Fibroblast of skin of scalp (primary cell): ENCODE results near the gene NET1. TPM values are rescaled to one million over a fixed set of nuclear protein-coding genes. Genes with fewer than 3 reads are reported as not detected.
A peak's percentile ranks its signal among the peaks of the same experiment; 100 is the strongest.
"Not testable (repeated sequence)": the region's sequence is repeated elsewhere in the genome, so short reads cannot be mapped to it uniquely, and the experiment has no call there.

ENCODE experiments used
- DNase-seq: peaks from one replicate; pipeline ENCODE4 v3.0.0-alpha.2; 2013
- polyA plus RNA-seq, 2 experiments: library from polyadenylated mRNA; unstranded; fragments of 120-200 nt; gene quantifications; one replicate each; pipeline ENCODE4 v1.2.1, GENCODE V29; 2013; ENCODE audit not compliant: insufficient read length in 2 of 2

NET1 gene, protein sequence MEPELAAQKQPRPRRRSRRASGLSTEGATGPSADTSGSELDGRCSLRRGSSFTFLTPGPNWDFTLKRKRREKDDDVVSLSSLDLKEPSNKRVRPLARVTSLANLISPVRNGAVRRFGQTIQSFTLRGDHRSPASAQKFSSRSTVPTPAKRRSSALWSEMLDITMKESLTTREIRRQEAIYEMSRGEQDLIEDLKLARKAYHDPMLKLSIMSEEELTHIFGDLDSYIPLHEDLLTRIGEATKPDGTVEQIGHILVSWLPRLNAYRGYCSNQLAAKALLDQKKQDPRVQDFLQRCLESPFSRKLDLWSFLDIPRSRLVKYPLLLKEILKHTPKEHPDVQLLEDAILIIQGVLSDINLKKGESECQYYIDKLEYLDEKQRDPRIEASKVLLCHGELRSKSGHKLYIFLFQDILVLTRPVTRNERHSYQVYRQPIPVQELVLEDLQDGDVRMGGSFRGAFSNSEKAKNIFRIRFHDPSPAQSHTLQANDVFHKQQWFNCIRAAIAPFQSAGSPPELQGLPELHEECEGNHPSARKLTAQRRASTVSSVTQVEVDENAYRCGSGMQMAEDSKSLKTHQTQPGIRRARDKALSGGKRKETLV
- 15.3 TPM for polyA plus RNA-seq (2013, experiment 1 of 2; ENCODE audit: insufficient read length)
- polyA plus RNA-seq (2013, experiment 2 of 2; ENCODE audit: insufficient read length): 16.8 TPM

DNA sequence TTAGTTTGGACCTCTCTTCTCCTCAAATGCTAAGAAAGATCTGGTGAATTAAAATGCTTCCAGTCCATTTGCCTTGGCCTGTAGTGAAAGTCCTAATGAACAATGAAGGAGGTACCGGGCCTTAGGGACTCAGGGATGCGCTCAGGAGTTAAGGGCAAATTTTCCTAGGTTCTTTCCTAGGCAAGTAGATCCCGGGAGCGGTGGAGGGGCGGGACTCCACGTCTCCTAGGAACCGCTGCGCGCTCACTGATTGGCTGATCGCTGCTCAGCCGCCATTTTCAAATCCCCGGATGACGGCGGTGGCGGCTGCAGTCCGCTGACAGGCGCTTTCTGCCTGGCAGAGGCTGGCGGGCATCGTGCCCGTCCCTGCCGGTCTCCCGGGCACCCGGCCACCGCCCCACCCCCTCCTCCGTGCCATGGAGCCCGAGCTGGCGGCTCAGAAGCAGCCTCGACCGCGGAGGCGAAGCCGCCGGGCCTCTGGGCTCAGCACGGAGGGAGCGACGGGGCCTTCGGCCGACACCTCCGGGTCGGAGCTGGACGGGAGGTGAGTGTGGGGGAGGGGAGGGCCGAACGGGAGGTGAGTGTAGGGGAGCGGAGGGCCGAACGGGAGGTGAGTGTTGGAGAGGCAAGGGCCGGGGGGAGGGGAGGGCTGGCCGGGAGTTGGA lies at the start of gene NET1:
Gene NET1 (plus strand): TSS at position 281 of the 665 bp plus-strand sequence. CDS start 136 bp downstream, at position 417.
- DNase-seq: peak; percentile 87

- no peak for DNase-seq
Measured at GRCh38 chr10:5362873-5363272, 49.5 kb upstream of the NET1 start.

DNA sequence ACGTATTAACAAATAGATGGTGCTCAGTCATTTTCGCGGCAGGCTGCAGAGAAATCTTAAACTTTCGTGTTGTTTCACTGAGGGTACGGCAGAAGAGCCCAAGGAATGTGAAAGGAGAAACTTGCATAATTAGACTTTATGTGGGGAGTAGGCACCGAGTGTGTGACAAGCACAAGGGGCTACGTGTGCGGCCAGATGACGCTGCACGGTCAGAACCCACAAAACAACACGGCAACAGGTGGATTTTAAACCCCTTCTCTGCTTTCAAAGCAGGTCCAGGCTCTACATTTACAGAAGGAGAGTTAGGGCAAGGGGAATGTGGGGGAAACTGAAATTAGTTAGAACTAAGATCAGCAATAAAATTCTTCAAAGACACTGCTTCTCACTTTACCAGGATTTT lies 48.0 kb upstream of the NET1 start:
- no peak for DNase-seq

DNA sequence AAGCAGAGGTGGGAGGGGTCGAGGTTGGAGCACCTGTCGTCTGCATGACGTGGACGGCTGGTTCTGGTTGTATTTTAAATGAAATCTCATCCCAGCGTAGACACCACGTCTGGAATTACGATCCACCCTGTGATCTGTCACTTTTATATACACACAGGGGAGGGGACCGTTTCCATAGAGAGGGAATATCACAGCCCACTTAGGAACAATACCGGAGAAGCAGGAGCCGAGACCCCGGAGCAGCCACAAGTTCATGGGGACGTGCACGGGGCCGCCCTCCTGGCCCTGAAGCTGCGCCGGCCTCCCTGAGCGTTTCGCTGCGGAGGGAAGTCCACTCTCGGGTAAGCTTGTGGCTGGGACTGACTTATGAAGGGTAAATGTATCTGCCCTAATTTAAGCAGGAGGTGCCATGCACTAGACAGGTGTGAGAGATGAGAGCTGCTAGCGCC lies 47.4 kb upstream of the NET1 start, which contains the start of gene UCN3:
Gene UCN3 (plus strand): TSS at position 77 of the 449 bp plus-strand sequence. CDS start 8,755 bp downstream, outside the sequence.
- no peak for DNase-seq

DNA sequence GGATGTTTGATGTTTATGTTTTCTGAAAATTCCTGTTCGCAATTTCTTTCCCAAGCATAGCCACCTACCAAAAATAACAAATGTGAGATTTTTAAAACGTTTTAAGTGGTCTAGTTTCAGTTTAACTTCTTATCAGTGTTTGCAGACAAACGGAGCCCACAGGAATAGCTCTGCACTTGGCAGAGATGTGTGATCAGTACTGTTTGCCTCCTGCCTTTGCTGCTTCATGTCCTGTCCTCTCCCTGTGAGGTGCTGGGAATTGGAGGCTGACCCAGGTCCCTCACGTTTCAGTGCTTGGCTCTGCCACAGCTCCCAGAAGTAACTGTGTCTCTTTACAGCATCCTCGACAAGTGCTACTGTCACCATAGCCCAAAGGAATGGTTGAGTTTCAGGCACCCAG lies 46.4 kb upstream of the NET1 start:
- no peak for DNase-seq

- DNase-seq: no peak
Measured at GRCh38 chr10:5369362-5370158, 42.8 kb upstream of the NET1 start.

GRCh38 chr10:5370493-5371352 lies 41.6 kb upstream of the NET1 start:
- DNase-seq: no peak

DNA sequence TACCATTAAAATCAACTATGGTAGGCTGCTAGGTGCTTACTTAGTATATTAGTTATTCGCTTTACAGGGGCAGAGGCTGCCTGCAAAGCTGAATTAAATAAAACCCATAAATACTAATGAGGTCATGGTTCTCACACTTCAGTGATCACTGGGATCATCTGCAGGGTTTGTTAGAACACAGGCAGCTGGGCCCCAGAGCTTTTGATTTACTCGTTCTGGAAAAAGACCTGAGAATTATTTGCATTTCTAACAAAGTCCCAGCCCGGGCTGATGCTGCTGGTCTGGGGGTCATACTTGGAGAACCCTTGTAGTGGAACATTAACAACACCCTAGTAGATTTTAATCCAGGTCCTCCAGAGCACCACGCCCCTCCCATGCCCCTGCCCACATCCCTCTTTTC lies 39.0 kb upstream of the NET1 start:
- no peak for DNase-seq

- DNase-seq: no peak
Measured at GRCh38 chr10:5373891-5374611, 38.3 kb upstream of the NET1 start.

DNA sequence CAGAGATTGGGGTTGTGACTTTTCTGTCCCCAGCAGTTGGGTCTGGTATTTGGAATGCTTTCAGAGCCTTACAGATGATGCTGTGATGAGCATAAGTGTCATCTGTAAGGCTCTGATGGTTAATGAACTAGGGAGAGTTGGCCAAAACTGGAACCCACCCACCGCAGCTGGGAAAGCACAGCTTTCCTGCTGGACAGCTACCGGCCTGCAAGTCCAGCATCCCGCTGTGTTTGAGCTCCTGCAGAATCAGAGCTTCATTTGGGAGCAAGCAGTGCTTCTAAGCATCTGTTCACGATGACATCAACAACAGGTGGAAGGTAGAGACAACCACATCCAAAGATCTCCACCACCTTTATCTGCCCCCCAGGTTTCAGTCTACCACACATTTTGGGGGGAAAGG lies 35.9 kb upstream of the NET1 start:
- DNase-seq: no peak

DNA sequence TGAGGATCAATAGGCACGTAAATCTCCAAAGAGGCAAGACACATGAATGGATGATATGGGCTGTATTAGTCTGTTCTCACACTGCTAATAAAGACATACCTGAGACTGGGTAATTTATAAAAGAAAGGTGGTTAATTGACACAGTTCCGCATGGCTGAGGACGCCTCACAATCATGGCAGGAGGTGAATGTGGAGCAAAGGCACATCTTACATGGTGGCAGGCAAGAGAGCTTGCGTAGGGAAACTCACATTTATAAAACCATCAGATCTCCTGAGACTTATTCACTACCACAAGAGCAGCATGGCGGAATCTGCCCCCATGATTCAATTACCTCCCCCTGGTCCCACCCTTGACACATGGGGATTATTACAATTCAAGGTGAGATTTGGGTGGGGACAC lies 33.2 kb upstream of the NET1 start:
- not testable (repeated sequence) for DNase-seq

DNA sequence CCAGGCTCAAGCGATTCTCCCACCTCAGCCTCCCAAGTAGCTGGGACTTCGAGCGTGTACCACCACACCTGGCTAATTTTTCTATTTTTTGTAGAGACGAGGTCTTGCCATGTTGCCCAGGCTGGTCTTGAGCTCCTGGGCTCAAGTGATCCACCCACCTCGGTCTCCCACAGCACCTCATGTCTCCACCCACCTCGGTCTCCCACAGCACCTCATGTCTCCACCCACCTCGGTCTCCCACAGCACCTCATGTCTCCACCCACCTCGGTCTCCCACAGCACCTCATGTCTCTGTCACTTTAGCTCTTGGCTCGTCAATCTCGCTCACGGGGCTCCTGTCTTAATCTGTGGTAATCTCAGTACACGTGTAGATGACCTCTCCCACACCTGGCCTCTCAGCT lies 32.0 kb upstream of the NET1 start:
- DNase-seq: not testable (repeated sequence)

DNA sequence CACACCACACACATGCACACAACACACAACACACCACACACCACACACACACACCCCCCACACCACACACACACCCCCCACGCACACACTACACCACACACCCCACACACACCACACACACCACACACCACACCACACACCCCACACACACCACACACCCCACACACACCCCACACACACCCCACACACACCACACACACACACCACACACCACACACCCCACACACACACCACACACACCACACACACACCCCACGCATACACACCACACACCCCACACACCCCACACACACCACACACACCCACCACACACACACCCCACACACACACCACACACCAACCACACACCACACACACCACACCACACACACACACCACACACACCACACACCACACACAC lies 31.2 kb upstream of the NET1 start:
- DNase-seq: no peak

DNA sequence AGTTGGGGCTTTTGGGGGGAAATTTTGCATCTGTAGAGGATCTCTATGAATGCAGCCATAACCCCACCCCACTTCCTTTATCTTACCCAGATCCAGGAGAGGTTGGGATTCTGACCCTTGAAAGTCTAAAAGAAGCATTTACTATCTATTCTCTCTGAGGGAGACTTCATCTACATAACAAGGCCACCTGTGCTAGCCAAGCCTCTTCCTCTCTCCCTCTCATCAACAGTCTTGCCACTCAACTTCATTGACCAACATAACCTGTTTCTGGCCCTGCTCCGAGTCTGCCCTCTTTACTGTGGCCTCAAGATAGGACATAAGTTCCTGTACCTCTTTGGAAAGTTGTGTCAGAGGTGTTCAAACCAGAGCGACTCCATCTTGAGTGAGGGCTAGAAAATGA lies 27.1 kb upstream of the NET1 start:
- DNase-seq: no peak

GRCh38 chr10:5387169-5387568 lies 25.2 kb upstream of the NET1 start:
- DNase-seq: no peak

- no peak for DNase-seq
Measured at GRCh38 chr10:5390607-5391205, 21.7 kb upstream of the NET1 start.

DNA sequence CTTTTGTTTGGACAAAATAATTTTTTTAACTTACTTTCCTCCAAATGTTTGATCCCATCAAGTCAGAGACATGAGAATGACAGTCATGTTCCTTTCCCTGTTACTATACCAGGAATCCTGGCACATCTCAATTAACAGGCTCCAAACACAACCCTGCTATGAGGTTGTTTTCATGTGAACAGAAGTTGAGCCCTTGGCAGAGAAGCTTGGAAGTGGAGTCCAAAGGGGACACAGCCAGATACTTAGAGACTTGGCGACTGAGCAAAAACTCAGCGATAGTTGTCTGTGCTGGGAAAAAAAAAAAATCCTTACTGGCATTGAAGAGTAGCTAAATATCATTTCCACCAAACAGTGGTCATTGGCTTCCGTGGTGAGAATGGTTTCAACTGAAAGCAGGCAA lies 20.6 kb upstream of the NET1 start:
- no peak for DNase-seq

DNA sequence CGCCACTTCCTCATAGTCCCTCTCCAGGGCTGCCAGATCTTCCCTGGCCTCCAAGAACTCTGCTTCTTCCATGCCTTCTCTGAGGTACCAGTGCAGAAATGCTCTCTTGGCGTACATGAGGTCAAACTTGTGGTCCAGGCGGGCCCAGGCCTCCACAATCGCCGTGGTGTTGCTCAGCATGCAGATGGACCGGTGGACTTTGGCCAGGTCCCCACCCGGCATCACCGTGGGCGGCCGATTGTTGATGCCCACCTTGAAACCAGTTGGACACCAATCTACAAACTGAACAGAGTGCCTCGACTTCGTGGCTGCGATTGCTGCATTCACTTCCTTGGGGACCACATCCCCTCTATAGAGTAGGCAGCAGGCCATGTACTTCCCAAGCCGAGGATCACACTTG lies 18.8 kb upstream of the NET1 start:
- no peak for DNase-seq

DNA sequence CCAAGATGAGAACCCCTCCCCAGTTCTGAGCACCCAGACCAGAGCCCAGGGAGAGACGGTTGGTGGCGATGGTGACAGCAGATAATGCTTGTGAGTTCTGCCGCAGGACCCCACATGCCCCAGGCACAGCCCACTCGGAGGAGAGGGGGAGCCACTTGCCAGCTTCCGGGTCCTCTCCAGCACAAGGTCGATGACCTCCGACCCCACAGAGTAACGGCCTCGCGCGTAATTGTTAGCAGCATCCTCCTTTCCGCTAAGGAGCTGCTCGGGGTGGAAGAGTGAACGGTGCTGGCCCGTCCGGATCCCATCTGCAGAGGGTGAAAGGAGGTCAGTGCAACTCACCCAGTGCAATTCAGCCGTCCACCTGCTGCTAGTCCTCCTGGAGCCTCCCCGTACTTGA lies 17.2 kb upstream of the NET1 start:
- DNase-seq: no peak

- no peak for DNase-seq
Measured at GRCh38 chr10:5396556-5397300, 15.6 kb upstream of the NET1 start.
